Cardiac muscle cell (in vitro differentiated cells and primary cell): ENCODE measurements around the gene GPR152. TPM values are rescaled to one million over a fixed set of nuclear protein-coding genes. Genes with fewer than 3 reads are reported as not detected.
"Not testable (repeated sequence)": the region's sequence is repeated elsewhere in the genome, so short reads cannot be mapped to it uniquely, and the experiment has no call there.

Experiments used
- DNase-seq, 2 donors: peaks; one replicate each; pipeline versions ENCODE4 v3.0.0 to v3.0.0-alpha.2; 2010 to 2017; ENCODE audit warnings: low read depth in 1 of 2, low spot score in 1 of 2
- H3K27ac ChIP-seq: fragments of 200-600 bp; sonication (generic); 2 replicates; pipeline ENCODE4 v1.5.1; 2016
- H3K27me3 ChIP-seq: fragments of 200-600 bp; sonication (generic); 2 replicates; pipeline ENCODE4 v1.6.0; 2016; ENCODE audit warnings: control low read depth
- H3K36me3 ChIP-seq: fragments of 200-600 bp; sonication (generic); 2 replicates; pipeline ENCODE4 v1.5.1; 2016; ENCODE audit warnings: control low read depth
- H3K4me1 ChIP-seq: fragments of 200-600 bp; sonication (generic); 2 replicates; pipeline ENCODE4 v1.8.1; 2017; ENCODE audit warnings: low read depth, mild to moderate bottlenecking, mixed run types
- H3K4me3 ChIP-seq: fragments of 200-600 bp; sonication (generic); 2 replicates; pipeline ENCODE4 v1.5.1; 2016; ENCODE audit warnings: mild to moderate bottlenecking
- H3K9me3 ChIP-seq: fragments of 200-600 bp; sonication (generic); 2 replicates; pipeline ENCODE4 v1.5.1; 2017; ENCODE audit warnings: low read depth, mild to moderate bottlenecking, control low read depth
- CTCF ChIP-seq: IDR thresholded peaks from 2 replicates; pipeline ENCODE4 v1.5.1; 2012; ENCODE audit warnings: low read depth, mild to moderate bottlenecking, low read length
- polyA plus RNA-seq: library from polyadenylated mRNA; unstranded; fragments of >200 nt; fragmentation: Nextera tagmentation; extraction: Ambion mirVana; gene quantifications from 2 replicates; pipeline ENCODE4 v1.2.1, GENCODE V29; 2016
- total RNA-seq: library from RNA; depleted of rRNA; stranded (reverse); fragments of >200 nt; gene quantifications from 2 replicates; pipeline ENCODE4 v1.2.3, GENCODE V29; 2016

Gene GPR152
- total and polyA plus RNA-seq, 2 experiments from 2014 or later: not detected

DNA sequence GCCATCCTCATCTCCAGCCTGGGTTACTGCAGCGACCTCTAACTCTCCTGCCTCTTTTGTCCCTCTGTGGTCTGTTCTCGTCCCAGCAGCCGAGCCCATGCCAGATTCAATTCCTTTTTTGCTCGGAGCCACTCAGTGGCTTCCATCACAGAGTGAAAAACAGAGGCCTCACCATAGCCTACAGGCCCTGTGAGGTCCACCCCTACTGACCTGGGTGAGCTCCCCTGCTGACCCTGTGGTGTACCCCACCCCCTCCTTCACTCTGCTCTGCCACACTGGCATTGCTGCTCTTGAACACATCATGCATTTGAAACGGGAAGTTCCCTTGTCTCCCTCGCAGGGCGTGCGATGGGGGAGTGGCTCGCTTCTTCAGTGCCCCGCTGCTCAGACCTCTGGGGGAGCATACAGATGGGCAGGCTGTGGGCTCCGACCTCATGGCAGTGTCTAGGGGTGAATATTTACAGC, 32.4 kb upstream of the GPR152 start:
- no peak for DNase-seq
- no peaks in the 10 kb centered on the region for H3K4me1 ChIP-seq
- H3K27ac ChIP-seq: no peak overlapping the region
- no peaks in the 10 kb centered on the region for H3K9me3 ChIP-seq
- H3K36me3 ChIP-seq: no peaks in the 10 kb centered on the region
- no peak for TF ChIP-seq CTCF
- no peak overlapping the region for H3K4me3 ChIP-seq
- no peaks in the 10 kb centered on the region for H3K27me3 ChIP-seq

- Histone ChIP-seq H3K9me3 (no peaks in the 10 kb centered on the region), H3K27ac (no peak overlapping the region), H3K4me1 (no peaks in the 10 kb centered on the region), H3K27me3 (no peaks in the 10 kb centered on the region), H3K36me3 (no peaks in the 10 kb centered on the region), H3K4me3 (peak overlapping the region; percentile 37)
- DNase-seq: no peak
- no peak for TF ChIP-seq CTCF
Observed at GRCh38 chr11:67483831-67484665, 31.5 kb upstream of the GPR152 start.

GRCh38 chr11:67482827-67483798, 30.6 kb upstream of the GPR152 start, which contains the start of gene AIP:
Gene AIP, plus strand, starts transcription at chr11:67483026. Its CDS starts 133 bp downstream, at chr11:67483159.
- peak within 1 kb of the TSS; percentile 37 for H3K4me3 ChIP-seq
- H3K4me1 ChIP-seq: no peaks in the 10 kb centered on the region
- DNase-seq: peak; percentile 97 to 98
- H3K27me3 ChIP-seq: no peaks in the 10 kb centered on the region
- no peaks in the 10 kb centered on the region for H3K36me3 ChIP-seq
- no peaks in the 10 kb centered on the region for H3K9me3 ChIP-seq
- peak within 1 kb of the TSS; percentile 79 for H3K27ac ChIP-seq
- peak; percentile 12 for TF ChIP-seq CTCF

GRCh38 chr11:67482275-67482826, 29.8 kb upstream of the GPR152 start:
- no peaks in the 10 kb centered on the region for H3K36me3 ChIP-seq
- H3K4me3 ChIP-seq: peak overlapping the region; percentile 37
- DNase-seq: no peak
- no peak for TF ChIP-seq CTCF
- H3K27ac ChIP-seq: no peak overlapping the region
- no peaks in the 10 kb centered on the region for H3K27me3 ChIP-seq
- no peaks in the 10 kb centered on the region for H3K4me1 ChIP-seq
- no peaks in the 10 kb centered on the region for H3K9me3 ChIP-seq

DNA sequence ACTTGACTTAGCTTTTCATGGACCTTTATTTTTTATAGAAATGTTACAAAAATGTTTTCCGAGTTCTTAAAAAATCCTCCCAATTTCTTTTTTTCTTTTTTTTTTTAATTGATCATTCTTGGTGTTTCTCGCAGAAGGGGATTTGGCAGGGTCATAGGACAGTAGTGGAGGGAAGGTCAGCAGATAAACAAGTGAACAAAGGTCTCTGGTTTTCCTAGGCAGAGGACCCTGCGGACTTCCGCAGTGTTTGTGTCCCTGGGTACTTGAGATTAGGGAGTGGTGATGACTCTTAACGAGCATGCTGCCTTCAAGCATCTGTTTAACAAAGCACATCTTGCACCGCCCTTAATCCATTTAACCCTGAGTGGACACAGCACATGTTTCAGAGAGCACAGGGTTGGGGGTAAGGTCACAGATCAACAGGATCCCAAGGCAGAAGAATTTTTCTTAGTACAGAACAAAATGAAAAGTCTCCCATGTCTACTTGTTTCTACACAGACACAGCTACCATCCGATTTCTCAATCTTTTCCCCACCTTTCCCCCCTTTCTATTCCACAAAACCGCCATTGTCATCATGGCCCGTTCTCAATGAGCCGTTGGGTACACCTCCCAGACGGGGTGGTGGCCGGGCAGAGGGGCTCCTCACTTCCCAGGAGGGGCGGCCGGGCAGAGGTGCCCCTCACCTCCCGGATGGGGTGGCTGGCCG, 25.0 kb upstream of the GPR152 start:
- not testable (repeated sequence) for H3K27ac ChIP-seq, DNase-seq, H3K9me3 ChIP-seq, H3K27me3 ChIP-seq, H3K36me3 ChIP-seq, H3K4me3 ChIP-seq, H3K4me1 ChIP-seq

GRCh38 chr11:67476692-67477091, 24.2 kb upstream of the GPR152 start:
- not testable (repeated sequence) for H3K4me3 ChIP-seq, H3K9me3 ChIP-seq, H3K27ac ChIP-seq, H3K4me1 ChIP-seq, DNase-seq, H3K27me3 ChIP-seq, H3K36me3 ChIP-seq
